ENCODE measurements around the gene NAA25.
"Not testable (repeated sequence)": the region's sequence is repeated elsewhere in the genome, so short reads cannot be mapped to it uniquely, and the experiment has no call there.

NAA25 gene

GRCh38 chr12:112116232-112117060 is 7.9 kb upstream of the NAA25 start:
- DNase-seq, result peak; percentile 40

DNA sequence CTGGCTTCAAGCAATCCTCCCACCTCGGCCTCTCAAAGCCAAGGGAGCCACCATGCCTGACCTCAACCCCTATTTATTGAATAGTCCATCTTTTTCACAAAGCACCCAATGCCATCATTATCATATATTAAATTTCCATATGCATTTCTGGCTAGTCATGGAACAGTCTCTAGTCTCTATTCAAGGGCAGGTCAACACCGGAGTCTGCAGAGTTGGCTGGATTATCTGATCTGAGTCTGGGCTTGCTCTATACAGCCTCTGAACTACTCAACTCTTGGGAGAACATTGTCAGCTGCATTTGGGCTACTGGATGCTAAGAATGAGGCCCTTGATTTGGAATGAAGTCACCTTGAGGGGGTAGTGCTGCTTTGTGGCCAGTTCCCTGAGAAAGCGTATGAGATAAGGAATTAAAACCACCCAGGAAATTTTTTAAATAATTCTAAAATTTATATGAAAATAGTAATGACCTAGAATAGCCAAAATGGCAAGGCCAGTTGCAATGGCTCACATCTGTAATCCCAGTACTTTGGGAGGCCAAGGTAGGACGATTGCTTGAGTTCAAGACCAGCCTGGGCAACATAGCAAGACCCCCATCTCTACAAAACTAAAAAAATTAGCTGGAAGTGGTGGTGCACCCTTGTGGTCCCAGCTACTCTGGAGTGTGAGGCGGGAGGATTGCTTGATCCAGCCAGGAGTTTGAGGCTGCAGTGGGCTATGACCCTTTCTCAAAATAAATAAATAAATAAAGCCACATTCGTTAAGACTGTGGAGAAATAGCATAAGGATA is 6.9 kb upstream of the NAA25 start:
- no peak for DNase-seq

DNA sequence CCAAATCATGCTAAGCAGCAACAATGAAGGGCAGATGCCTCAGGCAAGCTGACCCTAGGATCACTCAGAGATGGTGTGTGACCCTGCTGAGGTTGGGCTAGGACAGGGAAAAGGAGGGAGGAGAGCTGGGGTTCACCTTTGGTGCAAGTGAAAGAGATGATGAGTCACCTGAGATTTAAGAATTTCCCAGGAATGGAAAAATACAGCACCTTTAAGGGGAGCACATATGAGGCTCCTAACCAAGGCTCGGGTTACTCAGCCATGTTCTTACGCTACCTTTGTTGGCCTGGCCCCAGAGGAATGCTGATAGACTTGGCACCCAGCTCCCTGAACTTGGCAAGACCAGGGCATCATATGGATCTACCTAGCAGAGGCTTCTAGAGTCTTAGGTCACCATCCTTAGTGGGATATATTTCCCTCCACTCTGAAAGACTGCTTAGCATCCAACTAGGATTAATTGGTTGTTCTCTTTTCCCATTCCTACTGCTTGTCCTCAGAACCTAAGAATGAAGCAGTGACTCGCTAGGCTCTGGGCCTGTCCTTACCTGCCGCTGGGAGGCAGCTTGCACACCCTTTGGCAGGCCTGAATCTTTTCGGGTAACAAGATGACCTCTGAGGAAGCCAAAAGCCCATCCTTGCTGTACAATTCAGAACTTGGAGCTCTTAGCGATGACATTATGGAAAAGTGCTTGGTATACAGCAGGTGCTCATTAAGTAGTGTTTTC is 4.0 kb upstream of the NAA25 start:
- DNase-seq, result no peak

DNA sequence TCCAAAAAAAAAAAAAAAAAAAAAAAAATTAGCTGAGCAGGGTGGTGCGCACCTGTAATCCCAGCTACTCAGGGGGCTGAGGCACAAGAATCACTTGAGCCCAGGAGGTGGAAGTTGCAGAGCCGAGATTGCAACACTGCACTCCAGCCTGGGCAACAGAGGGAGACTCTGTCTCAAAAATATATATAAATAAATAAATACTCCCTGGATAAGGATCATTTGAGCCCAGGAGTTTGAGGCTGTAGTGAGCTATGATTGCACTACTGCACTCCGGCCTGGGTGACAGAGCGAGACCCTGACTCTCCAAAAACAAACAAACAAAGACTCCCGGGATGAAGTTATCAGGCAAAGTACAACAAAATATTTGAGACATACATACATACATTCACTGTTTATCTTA is 3.3 kb upstream of the NAA25 start:
- DNase-seq, result no peak

GRCh38 chr12:112110787-112111662 is 2.4 kb upstream of the NAA25 start:
- DNase-seq, result not testable (repeated sequence)

- DNase-seq, result no peak
Measured at GRCh38 chr12:112107306-112108201, 1.0 kb downstream of the NAA25 start.

DNA sequence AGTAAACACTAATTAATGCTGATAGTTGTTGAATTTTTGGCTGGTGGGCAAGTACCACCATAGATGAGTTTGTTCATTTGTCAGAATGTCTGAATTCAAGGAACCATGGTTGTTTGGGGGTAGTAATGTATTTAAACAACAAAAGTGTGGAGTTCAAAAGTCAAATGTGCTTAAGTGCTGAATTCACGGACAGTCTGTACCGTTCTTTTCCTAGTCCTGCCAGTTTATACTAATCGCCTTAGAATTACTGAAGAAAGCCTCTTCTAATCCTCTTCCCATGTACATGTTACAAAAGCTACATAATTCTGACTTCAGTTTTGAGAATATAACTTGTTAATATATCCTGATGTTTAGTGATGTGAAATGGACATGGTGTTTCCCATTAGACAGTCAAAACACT is 2.7 kb downstream of the NAA25 start:
- DNase-seq, result no peak

GRCh38 chr12:112103758-112104503 is 4.7 kb downstream of the NAA25 start:
- DNase-seq, result no peak

DNA sequence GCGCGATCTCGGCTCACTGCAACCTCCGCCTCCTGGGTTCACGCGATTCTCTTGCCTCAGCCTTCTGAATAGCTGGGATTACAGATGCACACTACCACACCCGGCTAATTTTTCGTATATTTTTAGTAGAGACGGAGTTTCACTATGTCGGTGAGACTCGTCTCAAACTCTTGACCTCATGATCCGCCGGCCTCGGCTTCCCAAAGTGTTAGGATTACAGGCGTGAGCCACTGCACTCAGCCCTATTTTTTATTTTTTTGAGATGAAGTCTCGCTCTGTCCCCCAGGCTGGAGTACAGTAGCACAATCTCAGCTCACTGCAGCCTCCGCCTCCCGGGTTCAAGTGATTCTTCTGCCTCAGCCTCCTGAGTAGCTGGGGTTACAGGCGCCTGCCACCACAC is 5.8 kb downstream of the NAA25 start:
- DNase-seq, result not testable (repeated sequence)

- DNase-seq, result no peak
Measured at GRCh38 chr12:112102127-112102526, 6.5 kb downstream of the NAA25 start.

DNA sequence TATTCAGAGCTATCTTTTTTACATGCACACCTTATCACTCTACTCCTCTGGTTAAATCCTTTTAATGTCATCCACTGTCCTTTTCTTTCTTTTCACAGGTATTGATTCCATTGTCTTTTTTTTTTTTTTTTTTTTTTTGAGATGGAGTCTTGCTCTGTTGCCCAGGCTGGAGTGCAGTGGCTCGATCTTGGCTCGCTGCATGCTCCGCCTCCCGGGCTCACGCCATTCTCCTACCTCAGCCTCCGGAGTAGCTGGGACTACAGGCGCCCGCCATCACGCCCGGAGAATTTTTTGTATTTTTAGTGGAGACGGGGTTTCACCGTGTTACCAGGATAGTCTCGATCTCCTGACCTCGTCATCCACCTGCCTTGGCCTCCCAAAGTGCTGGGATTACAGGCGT is 8.1 kb downstream of the NAA25 start:
- DNase-seq, result not testable (repeated sequence)

DNA sequence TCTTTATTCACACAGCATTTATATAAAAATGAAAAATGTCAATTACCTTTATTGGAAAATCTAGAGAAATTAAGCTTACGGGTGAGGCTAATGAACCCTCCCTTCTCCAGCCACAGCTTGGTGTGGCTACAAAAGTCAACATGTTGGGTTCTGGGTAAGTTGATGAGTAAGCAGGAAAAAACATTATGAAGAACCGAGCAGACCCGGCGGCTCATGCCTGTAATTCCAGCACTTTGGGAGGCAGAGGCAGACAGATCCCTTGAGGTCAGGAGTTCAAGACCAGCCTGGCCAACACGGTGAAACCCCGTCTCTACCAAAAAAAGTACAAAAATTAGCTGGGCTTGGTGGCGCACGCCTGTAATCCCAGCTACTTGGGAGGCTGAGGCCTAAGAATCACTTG is 10.9 kb downstream of the NAA25 start:
- no peak for DNase-seq

DNA sequence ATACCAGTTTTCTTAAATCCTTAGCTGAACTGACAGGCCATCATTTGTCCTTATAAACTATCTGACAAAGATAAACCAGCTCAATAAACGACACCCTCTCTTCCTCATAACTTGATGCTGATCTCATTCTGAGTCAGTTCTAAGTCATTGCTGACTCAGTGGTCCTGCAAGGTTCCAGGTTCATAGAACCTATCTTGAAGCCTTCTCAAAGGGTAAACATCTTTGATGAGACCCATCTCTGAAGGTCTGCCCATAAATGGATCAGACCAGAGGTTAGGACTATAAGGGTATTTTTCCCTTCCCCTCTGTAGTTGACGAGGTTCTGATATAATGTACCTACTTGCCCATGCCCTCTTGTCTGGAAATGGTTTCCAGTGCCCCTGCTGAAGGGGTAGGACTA is 11.9 kb downstream of the NAA25 start:
- no peak for DNase-seq

GRCh38 chr12:112096070-112096469 is 12.5 kb downstream of the NAA25 start:
- no peak for DNase-seq

DNA sequence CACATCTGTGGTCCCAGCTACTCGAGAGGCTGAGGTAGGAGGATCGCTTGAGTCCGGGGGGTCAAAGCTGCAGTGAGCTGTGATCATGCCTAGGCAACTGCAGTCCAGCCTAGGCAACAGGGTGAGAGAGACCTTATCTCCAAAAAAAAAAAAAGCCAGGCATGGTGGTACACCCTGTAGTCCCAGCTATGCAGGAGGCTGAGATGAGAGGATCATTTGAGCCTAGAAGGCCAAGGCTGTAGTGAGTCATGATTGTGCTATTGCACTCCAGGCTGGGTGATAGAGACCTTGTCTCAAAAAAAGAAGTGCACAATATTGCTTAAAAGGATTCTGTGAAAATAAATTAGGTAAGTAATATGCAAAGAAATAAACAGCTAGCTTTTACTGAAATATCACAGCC is 17.0 kb downstream of the NAA25 start:
- no peak for DNase-seq

DNA sequence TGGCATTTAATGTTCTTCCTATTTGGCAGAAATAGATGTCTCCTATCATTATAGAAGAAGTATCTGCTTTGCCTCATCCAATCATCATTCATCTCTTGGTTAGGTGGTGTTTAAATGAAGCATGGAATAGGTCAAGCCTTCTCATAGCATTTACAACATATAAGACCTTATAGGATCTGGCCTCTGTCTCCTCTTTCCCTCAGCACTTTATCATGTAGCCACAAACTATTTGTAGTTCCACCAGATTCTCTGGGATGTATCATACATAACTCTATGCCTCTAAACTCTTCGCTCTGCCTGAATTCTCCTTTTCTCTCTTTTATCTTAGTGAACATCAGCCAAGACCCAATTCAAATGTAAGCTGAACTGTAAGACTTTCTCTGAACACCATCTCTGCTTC is 20.7 kb downstream of the NAA25 start:
- DNase-seq, result no peak

DNA sequence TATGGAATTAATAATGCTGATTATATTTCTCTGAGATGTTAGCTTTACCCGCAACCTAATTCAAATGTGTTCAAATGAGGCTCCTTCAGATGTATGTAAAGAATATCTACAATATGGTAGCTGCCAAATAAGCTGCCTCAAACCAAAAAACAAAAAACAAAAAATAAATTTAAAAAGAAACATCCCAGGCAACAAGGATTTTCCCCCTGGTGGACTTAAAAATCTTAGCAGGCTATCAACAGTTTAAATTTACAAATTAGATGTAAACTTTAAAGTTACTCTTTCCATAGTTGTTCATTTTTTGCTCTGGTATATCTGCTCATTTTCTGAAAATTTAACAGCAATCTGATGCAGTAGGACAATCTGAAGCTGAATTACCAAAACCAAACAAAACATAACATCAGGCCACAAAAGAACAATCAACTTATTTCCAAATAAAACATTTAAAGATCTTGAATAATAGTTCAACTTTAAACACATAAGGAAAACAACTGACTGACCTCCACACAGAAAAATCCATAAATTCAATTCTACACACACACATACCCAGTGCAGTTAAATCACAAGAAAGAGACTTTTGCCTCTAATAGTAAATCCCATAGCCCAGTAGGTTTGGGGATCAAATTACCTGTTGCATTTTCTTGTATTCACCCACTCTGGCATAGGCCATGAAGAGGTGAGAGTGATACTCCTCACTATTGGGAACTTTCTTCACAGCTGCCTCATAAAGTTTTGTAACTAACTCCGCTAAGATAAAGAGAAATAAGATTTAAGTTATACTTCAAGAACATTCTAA is 21.3 kb downstream of the NAA25 start:
- no peak for DNase-seq

- DNase-seq, result no peak
Measured at GRCh38 chr12:112066566-112066965, 42.0 kb downstream of the NAA25 start.

DNA sequence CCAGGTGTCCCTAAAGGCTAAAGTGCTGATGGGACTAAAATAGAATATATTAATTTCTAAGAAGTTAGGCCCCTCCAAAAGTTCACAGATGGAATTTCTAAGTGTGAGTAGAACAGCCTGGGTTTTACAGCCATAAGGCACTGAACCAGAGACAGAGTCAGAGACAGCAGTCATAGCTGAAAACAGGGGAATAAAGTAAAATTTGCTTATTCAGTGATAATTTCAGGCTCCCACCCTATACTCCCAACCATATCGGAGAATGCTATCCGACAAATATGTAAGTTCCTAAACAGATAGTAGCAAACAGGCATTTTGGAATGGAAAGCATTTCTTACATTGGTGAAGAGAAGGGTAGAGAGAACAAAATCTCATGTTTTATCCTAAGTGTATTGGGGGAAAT is 45.3 kb downstream of the NAA25 start:
- no peak for DNase-seq

- DNase-seq, result no peak
Measured at GRCh38 chr12:112061137-112061536, 47.4 kb downstream of the NAA25 start.
